Measurements from ENCODE around the gene CREB5. TPM values are rescaled to one million over a fixed set of nuclear protein-coding genes. Genes with fewer than 3 reads are reported as not detected.

CREB5 gene
- total RNA-seq, 4 donors from 2014 or later, result 0.88 to 31.4 (median 15.9) TPM

GRCh38 chr7:28448708-28449107 lies 36.4 kb downstream of the CREB5 start:
- H3K27me3 ChIP-seq, result no peaks in the 10 kb centered on the region
- TF ChIP-seq POLR2A (IDR thresholded peaks at IDR 0.05), result no peak
- TF ChIP-seq, protein P1, sequence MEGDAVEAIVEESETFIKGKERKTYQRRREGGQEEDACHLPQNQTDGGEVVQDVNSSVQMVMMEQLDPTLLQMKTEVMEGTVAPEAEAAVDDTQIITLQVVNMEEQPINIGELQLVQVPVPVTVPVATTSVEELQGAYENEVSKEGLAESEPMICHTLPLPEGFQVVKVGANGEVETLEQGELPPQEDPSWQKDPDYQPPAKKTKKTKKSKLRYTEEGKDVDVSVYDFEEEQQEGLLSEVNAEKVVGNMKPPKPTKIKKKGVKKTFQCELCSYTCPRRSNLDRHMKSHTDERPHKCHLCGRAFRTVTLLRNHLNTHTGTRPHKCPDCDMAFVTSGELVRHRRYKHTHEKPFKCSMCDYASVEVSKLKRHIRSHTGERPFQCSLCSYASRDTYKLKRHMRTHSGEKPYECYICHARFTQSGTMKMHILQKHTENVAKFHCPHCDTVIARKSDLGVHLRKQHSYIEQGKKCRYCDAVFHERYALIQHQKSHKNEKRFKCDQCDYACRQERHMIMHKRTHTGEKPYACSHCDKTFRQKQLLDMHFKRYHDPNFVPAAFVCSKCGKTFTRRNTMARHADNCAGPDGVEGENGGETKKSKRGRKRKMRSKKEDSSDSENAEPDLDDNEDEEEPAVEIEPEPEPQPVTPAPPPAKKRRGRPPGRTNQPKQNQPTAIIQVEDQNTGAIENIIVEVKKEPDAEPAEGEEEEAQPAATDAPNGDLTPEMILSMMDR (IDR thresholded peaks at IDR 0.05), result no peak

GRCh38 chr7:28452681-28453080 lies 40.4 kb downstream of the CREB5 start:
- no peak for DNase-seq
- H3K4me1 ChIP-seq, result no peaks in the 10 kb centered on the region
- H3K9me3 ChIP-seq, result no peaks in the 10 kb centered on the region
- no peak overlapping the region for H3K4me3 ChIP-seq
- TF ChIP-seq, protein P1 (IDR thresholded peaks at IDR 0.05), result no peak
- TF ChIP-seq POLR2A (IDR thresholded peaks at IDR 0.05), result no peak
- no peaks in the 10 kb centered on the region for H3K27me3 ChIP-seq
- H3K27ac ChIP-seq, result no peak overlapping the region
- H3K36me3 ChIP-seq, result no peaks in the 10 kb centered on the region

More at GRCh38 chr7:28448708-28449107, 36.4 kb downstream of the CREB5 start:
- no peak for DNase-seq
- Histone ChIP-seq H3K27ac (no peak overlapping the region), H3K9me3 (no peaks in the 10 kb centered on the region), H3K4me1 (no peaks in the 10 kb centered on the region), H3K36me3 (no peaks in the 10 kb centered on the region), H3K4me3 (no peak overlapping the region)

GRCh38 chr7:28455486-28455885 lies 43.2 kb downstream of the CREB5 start:
- no peaks in the 10 kb centered on the region for H3K27me3 ChIP-seq
- H3K36me3 ChIP-seq, result no peaks in the 10 kb centered on the region
- DNase-seq, result no peak
- H3K4me1 ChIP-seq, result no peaks in the 10 kb centered on the region
- TF ChIP-seq, protein P1 (IDR thresholded peaks at IDR 0.05), result no peak
- TF ChIP-seq POLR2A (IDR thresholded peaks at IDR 0.05), result no peak
- no peak overlapping the region for H3K27ac ChIP-seq
- no peak overlapping the region for H3K4me3 ChIP-seq
- no peaks in the 10 kb centered on the region for H3K9me3 ChIP-seq

- TF ChIP-seq, protein P1 (IDR thresholded peaks at IDR 0.05), result no peak
- TF ChIP-seq POLR2A (IDR thresholded peaks at IDR 0.05), result no peak
- Histone ChIP-seq H3K27me3 (no peaks in the 10 kb centered on the region), H3K27ac (no peak overlapping the region), H3K4me1 (no peaks in the 10 kb centered on the region), H3K9me3 (no peaks in the 10 kb centered on the region), H3K36me3 (no peaks in the 10 kb centered on the region), H3K4me3 (no peak overlapping the region)
- DNase-seq, result no peak
Measured at GRCh38 chr7:28456044-28456443, 43.7 kb downstream of the CREB5 start.

DNA sequence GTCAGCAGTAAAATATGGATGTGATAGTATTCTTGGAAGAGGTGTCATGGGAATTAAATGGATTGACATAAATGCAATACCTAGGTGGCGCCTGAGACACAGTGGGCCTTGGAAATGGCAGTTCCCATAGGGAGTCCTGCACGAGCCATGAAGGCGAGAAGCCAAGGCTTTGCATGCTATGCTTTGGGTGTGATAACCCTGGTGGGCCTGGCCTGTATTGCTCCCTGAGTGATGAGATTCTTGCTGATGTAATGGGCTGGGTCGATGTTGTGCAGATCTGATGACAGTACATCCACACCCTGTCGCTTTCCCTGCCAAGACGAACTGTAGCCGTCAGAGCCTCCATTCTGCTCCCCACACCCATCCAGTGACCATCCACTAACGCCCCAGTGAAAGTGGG lies 46.4 kb downstream of the CREB5 start:
- no peaks in the 10 kb centered on the region for H3K9me3 ChIP-seq
- H3K27ac ChIP-seq, result no peak overlapping the region
- TF ChIP-seq, protein P1 (IDR thresholded peaks at IDR 0.05), result no peak
- TF ChIP-seq POLR2A (IDR thresholded peaks at IDR 0.05), result no peak
- H3K36me3 ChIP-seq, result no peaks in the 10 kb centered on the region
- no peaks in the 10 kb centered on the region for H3K4me1 ChIP-seq
- DNase-seq, result no peak
- H3K4me3 ChIP-seq, result no peak overlapping the region
- no peaks in the 10 kb centered on the region for H3K27me3 ChIP-seq

GRCh38 chr7:28459306-28459705 lies 47.0 kb downstream of the CREB5 start:
- TF ChIP-seq, protein P1 (IDR thresholded peaks at IDR 0.05), result no peak
- no peak for TF ChIP-seq POLR2A (IDR thresholded peaks at IDR 0.05)
- Histone ChIP-seq H3K36me3 (no peaks in the 10 kb centered on the region), H3K27me3 (no peaks in the 10 kb centered on the region), H3K4me1 (no peaks in the 10 kb centered on the region), H3K4me3 (no peak overlapping the region), H3K9me3 (no peaks in the 10 kb centered on the region), H3K27ac (no peak overlapping the region)
- no peak for DNase-seq
